ENCODE results near the gene DEAF1.

GRCh38 chr11:679271-680207 is 15.5 kb downstream of the DEAF1 start:
- TF ChIP-seq CTCF (conservative IDR thresholded peaks at IDR 0.05; ENCODE audit: low read length) = no peak
- no peak for TF ChIP-seq EZH2phosphoT487 (IDR thresholded peaks at IDR 0.05; ENCODE audit: borderline replicate concordance)
